Endodermal cell (in vitro differentiated cells): Measurements from ENCODE around the gene TMPRSS11E. TPM values are rescaled to one million over a fixed set of nuclear protein-coding genes. Genes with fewer than 3 reads are reported as not detected.

Source experiments
- DNase-seq: peaks from one replicate; pipeline ENCODE4 v3.0.0-alpha.2; 2017
- H3K27ac ChIP-seq: 2 replicates; pipeline ENCODE4 v1.5.1; 2013; ENCODE audit warnings: mild to moderate bottlenecking, low read depth, low read length, moderate library complexity
- H3K27me3 ChIP-seq: 2 replicates; pipeline ENCODE4 v1.6.1; 2013; ENCODE audit warnings: mild to moderate bottlenecking, low read length, moderate library complexity; ENCODE audit not compliant: insufficient read depth, control insufficient read depth, poor library complexity, severe bottlenecking
- H3K36me3 ChIP-seq: 2 replicates; pipeline ENCODE4 v1.7.0; 2013; ENCODE audit warnings: mild to moderate bottlenecking, low read length, moderate library complexity; ENCODE audit not compliant: control insufficient read depth, insufficient read depth
- H3K4me1 ChIP-seq: one replicate; pipeline ENCODE4 v1.7.0; 2013; ENCODE audit warnings: low read length; ENCODE audit not compliant: control insufficient read depth, insufficient read depth
- H3K4me3 ChIP-seq: 2 replicates; pipeline ENCODE4 v1.5.1; 2013; ENCODE audit warnings: mild to moderate bottlenecking, low read length, moderate library complexity
- H3K9ac ChIP-seq: 2 replicates; pipeline ENCODE4 v1.6.1; 2013; ENCODE audit warnings: mild to moderate bottlenecking, low read length, moderate library complexity; ENCODE audit not compliant: poor library complexity, severe bottlenecking; ENCODE audit errors: extremely low read depth
- H3K9me3 ChIP-seq: 2 replicates; pipeline ENCODE4 v1.6.1; 2013; ENCODE audit warnings: mild to moderate bottlenecking, low read length, moderate library complexity; ENCODE audit not compliant: control insufficient read depth
- H3K27ac Mint-ChIP-seq: 2 replicates; pipeline ENCODE4 v1.8.0; 2020; ENCODE audit warnings: mixed read lengths
- H3K27me3 Mint-ChIP-seq: 2 replicates; pipeline ENCODE4 v1.8.0; 2021; ENCODE audit warnings: mild to moderate bottlenecking, mixed read lengths; ENCODE audit not compliant: insufficient read depth
- H3K36me3 Mint-ChIP-seq: 2 replicates; pipeline ENCODE4 v1.8.0; 2020; ENCODE audit warnings: low read depth, mixed read lengths
- H3K4me1 Mint-ChIP-seq: 2 replicates; pipeline ENCODE4 v1.8.0; 2020; ENCODE audit warnings: mixed read lengths
- H3K4me3 Mint-ChIP-seq: 2 replicates; pipeline ENCODE4 v1.8.0; 2020; ENCODE audit warnings: mild to moderate bottlenecking, moderate library complexity, mixed read lengths
- H3K9me3 Mint-ChIP-seq: 2 replicates; pipeline ENCODE4 v1.8.0; 2020; ENCODE audit warnings: mild to moderate bottlenecking, mixed read lengths
- CTCF ChIP-seq: fragments of 200-600 bp; sonication (generic); conservative IDR thresholded peaks from 2 replicates; pipeline ENCODE4 v1.5.0; 2021; ENCODE audit warnings: antibody characterized with exemption, mild to moderate bottlenecking
- WGBS, 2 experiments: methylation state at CpG; one replicate each; pipeline versions ENCODE4 v1.1.5 to v1.1.7; 2013; ENCODE audit warnings: missing lambda C conversion rate in 2 of 2, mixed read lengths in 1 of 2; ENCODE audit not compliant: insufficient coverage in 1 of 2, insufficient read length in 1 of 2; 5-methylcytosine and 5-hydroxymethylcytosine counted together
- total RNA-seq, 2 donors: library from RNA; stranded (reverse); fragmentation: NEBNext Ultra II Directional in 1 of 2; extraction: Animal tissue kit (Norgen Biotek cat#: 25700) in 1 of 2; gene quantifications; 2 replicates in 1 of 2; 3 replicates in 1 of 2; pipeline ENCODE4 v1.2.1, GENCODE V29; 2021

Gene TMPRSS11E
- total RNA-seq, 2 donors from 2014 or later, result 4.4 to 11.1 TPM

GRCh38 chr4:68466751-68467150, 19.5 kb downstream of the TMPRSS11E start:
- WGBS, 2 experiments, result 95% methylated on average over 3 of the region's 3 CpGs; no CpG with 5 or more reads in 1 of the 2 experiments

GRCh38 chr4:68469482-68469881, 22.2 kb downstream of the TMPRSS11E start:
- H3K36me3 Mint-ChIP-seq, result peaks cover 15% of the 10 kb centered on the region
- H3K4me1 Mint-ChIP-seq, result no peaks in the 10 kb centered on the region
- Histone ChIP-seq H3K27me3 (no peaks in the 10 kb centered on the region), H3K4me3 (no peak overlapping the region), H3K4me1 (no peaks in the 10 kb centered on the region), H3K9me3 (peaks cover 9% of the 10 kb centered on the region), H3K36me3 (no peaks in the 10 kb centered on the region), H3K9ac (no peak overlapping the region), H3K27ac (no peak overlapping the region)
- H3K9me3 Mint-ChIP-seq, result no peaks in the 10 kb centered on the region
- no peak overlapping the region for H3K27ac Mint-ChIP-seq
- H3K4me3 Mint-ChIP-seq, result no peak overlapping the region
- DNase-seq, result no peak
- no peak for TF ChIP-seq CTCF
- H3K27me3 Mint-ChIP-seq, result no peaks in the 10 kb centered on the region

More at GRCh38 chr4:68466751-68467150, 19.5 kb downstream of the TMPRSS11E start:
- H3K4me3 Mint-ChIP-seq, result no peak overlapping the region
- no peaks in the 10 kb centered on the region for H3K9me3 Mint-ChIP-seq
- H3K4me1 ChIP-seq, result no peaks in the 10 kb centered on the region
- H3K27me3 Mint-ChIP-seq, result no peaks in the 10 kb centered on the region
- no peaks in the 10 kb centered on the region for H3K27me3 ChIP-seq
- H3K27ac Mint-ChIP-seq, result no peak overlapping the region
- no peak for TF ChIP-seq CTCF
- H3K27ac ChIP-seq, result no peak overlapping the region
- no peaks in the 10 kb centered on the region for H3K36me3 ChIP-seq
- H3K4me1 Mint-ChIP-seq, result no peaks in the 10 kb centered on the region
- no peak for DNase-seq
- no peak overlapping the region for H3K4me3 ChIP-seq
- no peak overlapping the region for H3K9ac ChIP-seq
- H3K36me3 Mint-ChIP-seq, result peaks cover 15% of the 10 kb centered on the region
- peaks cover 9% of the 10 kb centered on the region for H3K9me3 ChIP-seq

GRCh38 chr4:68476191-68476590, 28.9 kb downstream of the TMPRSS11E start:
- no peak overlapping the region for H3K9ac ChIP-seq
- no peaks in the 10 kb centered on the region for H3K27me3 Mint-ChIP-seq
- peaks cover 2% of the 10 kb centered on the region for H3K36me3 Mint-ChIP-seq
- no peaks in the 10 kb centered on the region for H3K9me3 ChIP-seq
- H3K4me3 ChIP-seq, result no peak overlapping the region
- DNase-seq, result no peak
- no peaks in the 10 kb centered on the region for H3K9me3 Mint-ChIP-seq
- H3K4me3 Mint-ChIP-seq, result no peak overlapping the region
- no peaks in the 10 kb centered on the region for H3K36me3 ChIP-seq
- H3K27ac Mint-ChIP-seq, result no peak overlapping the region
- no peaks in the 10 kb centered on the region for H3K4me1 ChIP-seq
- H3K27me3 ChIP-seq, result no peaks in the 10 kb centered on the region
- H3K27ac ChIP-seq, result no peak overlapping the region
- TF ChIP-seq CTCF, result no peak
- WGBS, 2 experiments, result 88% methylated on average over 2 to 5 of the region's 5 CpGs
- peaks cover 6% of the 10 kb centered on the region for H3K4me1 Mint-ChIP-seq
